ENCODE measurements around the gene NPPB.

NPPB gene

DNA sequence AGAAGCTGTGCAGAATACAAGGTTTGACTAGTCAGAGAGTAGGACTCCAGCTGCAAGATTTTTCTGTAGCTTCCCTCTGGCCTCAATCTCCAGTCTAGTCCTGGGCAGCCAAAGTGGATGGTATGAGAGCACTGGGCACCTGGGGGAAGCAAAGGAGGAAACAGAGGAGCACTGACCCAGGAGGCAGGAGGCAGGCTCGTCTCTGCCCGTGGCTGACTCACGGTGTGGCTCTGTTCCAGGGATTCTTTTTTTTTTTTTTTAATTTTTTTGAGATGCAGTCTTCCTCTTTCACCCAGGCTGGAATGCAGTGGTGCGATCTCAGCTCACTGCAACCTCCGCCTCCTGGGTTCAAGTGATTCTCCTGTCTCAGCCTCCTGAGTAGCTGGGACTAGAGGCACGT lies 4.1 kb upstream of the NPPB start:
- no peak overlapping the region for H3K4me3 ChIP-seq (ENCODE audit: low read depth, low read length)
- TF ChIP-seq MYC (IDR thresholded peaks at IDR 0.05; ENCODE audit: low read depth, low read length) = no peak
- TF ChIP-seq, protein P1, sequence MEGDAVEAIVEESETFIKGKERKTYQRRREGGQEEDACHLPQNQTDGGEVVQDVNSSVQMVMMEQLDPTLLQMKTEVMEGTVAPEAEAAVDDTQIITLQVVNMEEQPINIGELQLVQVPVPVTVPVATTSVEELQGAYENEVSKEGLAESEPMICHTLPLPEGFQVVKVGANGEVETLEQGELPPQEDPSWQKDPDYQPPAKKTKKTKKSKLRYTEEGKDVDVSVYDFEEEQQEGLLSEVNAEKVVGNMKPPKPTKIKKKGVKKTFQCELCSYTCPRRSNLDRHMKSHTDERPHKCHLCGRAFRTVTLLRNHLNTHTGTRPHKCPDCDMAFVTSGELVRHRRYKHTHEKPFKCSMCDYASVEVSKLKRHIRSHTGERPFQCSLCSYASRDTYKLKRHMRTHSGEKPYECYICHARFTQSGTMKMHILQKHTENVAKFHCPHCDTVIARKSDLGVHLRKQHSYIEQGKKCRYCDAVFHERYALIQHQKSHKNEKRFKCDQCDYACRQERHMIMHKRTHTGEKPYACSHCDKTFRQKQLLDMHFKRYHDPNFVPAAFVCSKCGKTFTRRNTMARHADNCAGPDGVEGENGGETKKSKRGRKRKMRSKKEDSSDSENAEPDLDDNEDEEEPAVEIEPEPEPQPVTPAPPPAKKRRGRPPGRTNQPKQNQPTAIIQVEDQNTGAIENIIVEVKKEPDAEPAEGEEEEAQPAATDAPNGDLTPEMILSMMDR (IDR thresholded peaks at IDR 0.05; ENCODE audit: low read depth, low read length) = no peak
- TF ChIP-seq, protein P2, sequence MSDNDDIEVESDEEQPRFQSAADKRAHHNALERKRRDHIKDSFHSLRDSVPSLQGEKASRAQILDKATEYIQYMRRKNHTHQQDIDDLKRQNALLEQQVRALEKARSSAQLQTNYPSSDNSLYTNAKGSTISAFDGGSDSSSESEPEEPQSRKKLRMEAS (IDR thresholded peaks at IDR 0.05; ENCODE audit: low read depth, low read length) = no peak
- no peak for TF ChIP-seq POLR2A (IDR thresholded peaks at IDR 0.05; ENCODE audit: extremely low read depth, insufficient read length)
- no peak for DNase-seq (ENCODE audit: low read depth)

DNA sequence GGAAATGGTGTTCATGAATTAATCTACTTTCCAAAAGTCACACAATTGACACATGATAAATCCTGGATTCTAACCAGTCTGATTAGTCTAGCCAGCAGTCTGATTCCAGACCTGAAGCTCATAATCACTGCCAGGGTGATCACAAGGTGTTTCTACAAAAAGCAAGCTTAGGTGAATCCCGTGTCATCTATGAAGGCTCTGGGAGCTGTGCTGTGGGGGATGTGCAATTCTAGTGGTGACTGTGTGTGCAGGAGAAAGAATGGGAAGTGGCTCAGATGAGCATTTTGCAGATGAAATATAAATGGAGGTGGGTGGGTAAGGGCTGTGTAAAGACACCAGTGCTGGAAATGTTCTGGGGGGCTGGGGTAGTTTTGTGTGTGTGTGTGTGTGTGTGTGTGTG lies 1.8 kb upstream of the NPPB start:
- no peak for TF ChIP-seq POLR2A (IDR thresholded peaks at IDR 0.05; ENCODE audit: extremely low read depth, insufficient read length)
- TF ChIP-seq, protein P2 (IDR thresholded peaks at IDR 0.05; ENCODE audit: low read depth, low read length) = no peak
- no peak for TF ChIP-seq MYC (IDR thresholded peaks at IDR 0.05; ENCODE audit: low read depth, low read length)
- DNase-seq (ENCODE audit: low read depth) = no peak

DNA sequence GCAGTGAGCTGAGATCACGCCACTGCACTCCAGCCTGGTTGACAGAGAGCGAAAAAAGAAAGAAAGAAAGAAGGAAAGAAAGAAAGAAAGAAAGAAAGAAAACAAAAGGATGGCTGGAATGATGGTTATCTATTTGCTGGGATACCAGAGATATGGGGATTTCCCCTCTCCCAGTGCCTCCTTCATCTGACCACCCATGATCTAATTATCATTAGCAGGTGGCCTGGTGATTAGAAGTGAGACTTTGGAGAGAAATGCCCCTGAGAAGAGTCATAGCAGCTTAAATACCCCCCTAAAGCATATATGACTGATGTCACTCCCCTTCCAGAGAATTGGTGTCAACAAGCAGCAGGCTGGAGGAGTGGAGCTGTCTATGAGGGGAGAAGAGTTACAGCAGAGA lies 1.3 kb upstream of the NPPB start:
- no peak overlapping the region for H3K4me3 ChIP-seq (ENCODE audit: low read depth, low read length)
- TF ChIP-seq, protein P2 (IDR thresholded peaks at IDR 0.05; ENCODE audit: low read depth, low read length) = no peak
- TF ChIP-seq, protein P1 (IDR thresholded peaks at IDR 0.05; ENCODE audit: low read depth, low read length) = no peak
- TF ChIP-seq MYC (IDR thresholded peaks at IDR 0.05; ENCODE audit: low read depth, low read length) (no peak), POLR2A (IDR thresholded peaks at IDR 0.05; ENCODE audit: extremely low read depth, insufficient read length) (no peak)
- no peak for DNase-seq (ENCODE audit: low read depth)

More for the DNA sequence above, 1.8 kb upstream of the NPPB start:
- no peak overlapping the region for H3K4me3 ChIP-seq (ENCODE audit: low read depth, low read length)

DNA sequence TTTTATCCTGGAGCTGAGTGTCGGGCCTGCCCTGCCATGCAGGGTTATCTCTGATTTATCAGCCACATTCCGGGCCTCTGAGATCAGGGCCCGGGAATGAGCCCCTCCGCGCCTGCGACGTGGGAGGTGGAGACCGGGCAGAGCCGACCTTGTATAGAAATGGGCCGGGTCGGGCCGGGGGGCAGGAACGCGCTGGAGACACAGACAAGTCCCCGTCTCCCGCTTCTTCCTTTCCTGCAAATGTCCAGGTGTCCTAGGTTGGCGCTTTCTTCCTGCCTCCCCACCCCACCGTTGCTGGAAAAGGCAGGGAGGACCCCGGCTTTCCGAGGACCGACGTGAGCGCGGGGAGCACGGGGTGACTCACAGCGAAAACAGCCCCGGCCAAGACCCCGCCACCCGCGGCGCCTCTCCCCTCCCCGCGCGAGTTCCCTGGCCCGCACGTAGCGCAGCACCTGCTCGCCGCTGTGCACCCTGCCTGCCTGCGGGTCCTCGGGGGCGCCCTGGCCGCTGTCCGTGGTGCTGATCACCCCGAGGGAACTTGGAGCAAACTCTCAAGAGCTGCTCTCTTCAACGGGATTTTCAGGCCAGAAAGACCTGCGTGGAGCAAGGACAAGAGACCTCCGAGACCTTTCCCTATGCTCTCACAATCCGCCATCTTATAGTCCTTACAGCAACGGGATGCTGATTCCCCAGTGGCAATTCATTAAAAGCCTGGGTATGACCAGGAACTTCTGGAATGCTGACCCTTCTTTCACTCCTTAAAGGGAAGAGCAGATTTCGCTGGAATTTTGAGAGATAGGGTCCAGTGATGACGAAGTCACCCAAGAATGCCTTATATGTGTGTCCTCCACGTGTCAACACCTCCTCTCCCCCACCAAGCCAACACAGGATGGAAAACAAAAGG lies 475 bp upstream of the NPPB start:
- H3K4me3 ChIP-seq (ENCODE audit: low read depth, low read length) = no peak overlapping the region
- peak; percentile 72 for DNase-seq (ENCODE audit: low read depth)
- no peak for TF ChIP-seq MYC (IDR thresholded peaks at IDR 0.05; ENCODE audit: low read depth, low read length)
- TF ChIP-seq, protein P2 (IDR thresholded peaks at IDR 0.05; ENCODE audit: low read depth, low read length) = no peak; the same call in 1 of the 2 replicates
- TF ChIP-seq, protein P1 (IDR thresholded peaks at IDR 0.05; ENCODE audit: low read depth, low read length) = no peak

DNA sequence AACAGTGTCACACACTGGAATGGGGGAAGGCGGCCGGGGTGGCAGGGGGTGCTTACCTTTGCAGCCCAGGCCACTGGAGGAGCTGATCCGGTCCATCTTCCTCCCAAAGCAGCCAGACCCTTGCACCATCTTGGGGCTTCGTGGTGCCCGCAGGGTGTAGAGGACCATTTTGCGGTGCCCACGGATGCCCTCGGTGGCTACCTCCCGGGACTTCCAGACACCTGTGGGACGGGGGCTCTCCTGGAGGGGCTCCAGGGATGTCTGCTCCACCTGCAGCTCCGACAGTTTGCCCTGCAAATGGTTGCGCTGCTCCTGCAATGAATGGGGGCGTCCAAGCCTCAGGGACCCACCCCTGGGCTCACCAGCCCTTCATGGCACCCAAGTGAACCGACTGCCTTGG lies 587 bp downstream of the NPPB start:
- H3K4me3 ChIP-seq (ENCODE audit: low read depth, low read length) = no peak overlapping the region
- TF ChIP-seq, protein P2 (IDR thresholded peaks at IDR 0.05; ENCODE audit: low read depth, low read length) = no peak
- TF ChIP-seq, protein P1 (IDR thresholded peaks at IDR 0.05; ENCODE audit: low read depth, low read length) = no peak
- TF ChIP-seq MYC (IDR thresholded peaks at IDR 0.05; ENCODE audit: low read depth, low read length) (no peak), POLR2A (IDR thresholded peaks at IDR 0.05; ENCODE audit: extremely low read depth, insufficient read length) (no peak)
- DNase-seq (ENCODE audit: low read depth) = no peak

DNA sequence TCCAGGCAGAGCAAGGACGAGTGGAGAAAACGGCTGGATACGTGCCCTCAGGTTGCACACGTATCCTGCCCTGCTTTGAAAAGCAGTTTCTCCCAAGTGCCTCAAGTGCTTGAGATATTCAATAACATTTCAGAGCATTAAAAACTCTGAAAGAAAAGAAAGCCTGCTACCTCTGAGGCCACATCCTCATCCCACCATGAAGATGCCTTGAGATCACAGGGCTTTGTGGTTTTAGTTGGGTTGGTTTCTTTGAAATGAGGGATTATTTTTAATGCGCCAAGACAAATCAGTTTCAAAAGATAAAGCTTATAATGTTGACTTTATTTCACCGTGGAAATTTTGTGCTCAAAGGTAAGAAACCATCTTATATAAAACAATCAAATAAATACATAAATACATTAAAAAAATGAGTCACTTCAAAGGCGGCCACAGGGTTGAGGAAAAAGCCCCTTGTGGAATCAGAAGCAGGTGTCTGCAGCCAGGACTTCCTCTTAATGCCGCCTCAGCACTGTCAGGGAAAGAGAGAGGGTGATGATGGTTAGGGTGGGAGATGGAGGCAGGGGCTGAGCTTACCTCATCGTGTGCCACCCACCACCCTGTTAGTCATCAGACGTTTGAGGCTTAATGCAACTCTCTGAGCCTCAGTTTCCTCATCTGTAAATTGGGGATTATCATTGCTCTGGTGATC lies 1.4 kb downstream of the NPPB start:
- peak; percentile 24 for DNase-seq (ENCODE audit: low read depth)
- TF ChIP-seq MYC (IDR thresholded peaks at IDR 0.05; ENCODE audit: low read depth, low read length) (no peak), POLR2A (IDR thresholded peaks at IDR 0.05; ENCODE audit: extremely low read depth, insufficient read length) (no peak)
- TF ChIP-seq, protein P2 (IDR thresholded peaks at IDR 0.05; ENCODE audit: low read depth, low read length) = no peak
- TF ChIP-seq, protein P1 (IDR thresholded peaks at IDR 0.05; ENCODE audit: low read depth, low read length) = no peak
- no peak overlapping the region for H3K4me3 ChIP-seq (ENCODE audit: low read depth, low read length)
